ENCODE measurements around the gene HPD.
A peak's percentile ranks its signal among the peaks of the same experiment; 100 is the strongest.
"Not testable (repeated sequence)": the region's sequence is repeated elsewhere in the genome, so short reads cannot be mapped to it uniquely, and the experiment has no call there.

The HPD gene

GRCh38 chr12:121888478-121889273 lies 30.0 kb upstream of the HPD start, which contains the start of gene PSMD9:
Gene PSMD9, plus strand, starts transcription at chr12:121888790. Its CDS starts 67 bp downstream, at chr12:121888857.
- peak within 1 kb of the TSS; percentile 98 for H3K4me2 ChIP-seq (ENCODE audit: low read length)
- peaks cover 6% of the 10 kb centered on the region; the same call in 1 of the 2 replicates for H3F3A ChIP-seq (ENCODE audit: control insufficient read depth, insufficient read depth)
- TF ChIP-seq CTCF (IDR thresholded peaks at IDR 0.05; ENCODE audit: low read depth, low read length, poor library complexity, severe bottlenecking) (peak; percentile 64), EZH2phosphoT487 (IDR thresholded peaks at IDR 0.05; ENCODE audit: borderline replicate concordance, low read length) (no peak)
- no peaks in the 10 kb centered on the region for H3K9me3 ChIP-seq (ENCODE audit: control insufficient read depth, insufficient read depth, low read length)
- H3K36me3 ChIP-seq (ENCODE audit: control insufficient read depth, low read length): peaks cover 31% of the 10 kb centered on the region
- H3K27ac ChIP-seq (ENCODE audit: low read depth, low read length): peak within 1 kb of the TSS; percentile 75
- peaks cover 28% of the 10 kb centered on the region for H3K4me1 ChIP-seq (ENCODE audit: control insufficient read depth, low read length)
- H3K27me3 ChIP-seq (ENCODE audit: control insufficient read depth, low read length): no peaks in the 10 kb centered on the region
- no peaks in the 10 kb centered on the region for H3K9me2 ChIP-seq (replicated peaks; ENCODE audit: control insufficient read depth, low read length)
- H4K20me1 ChIP-seq (ENCODE audit: control insufficient read depth, insufficient read depth, low read depth, low read length): peaks cover 3% of the 10 kb centered on the region; the same call in 1 of the 2 replicates
- peak within 1 kb of the TSS; percentile 86 for H3K4me3 ChIP-seq (ENCODE audit: low read length)
- H3K79me2 ChIP-seq (ENCODE audit: control insufficient read depth, low read length): peaks cover 48% of the 10 kb centered on the region

GRCh38 chr12:121888083-121888477 lies 29.4 kb upstream of the HPD start:
- Histone ChIP-seq H3K79me2 (ENCODE audit: control insufficient read depth, low read length) (peaks cover 42% of the 10 kb centered on the region), H3K4me1 (ENCODE audit: control insufficient read depth, low read length) (peaks cover 24% of the 10 kb centered on the region), H3K9me3 (ENCODE audit: control insufficient read depth, insufficient read depth, low read length) (no peaks in the 10 kb centered on the region), H3K27me3 (ENCODE audit: control insufficient read depth, low read length) (no peaks in the 10 kb centered on the region), H4K20me1 (ENCODE audit: control insufficient read depth, insufficient read depth, low read depth, low read length) (peaks cover 3% of the 10 kb centered on the region; the same call in 1 of the 2 replicates), H3F3A (ENCODE audit: control insufficient read depth, insufficient read depth) (peaks cover 6% of the 10 kb centered on the region; the same call in 1 of the 2 replicates), H3K36me3 (ENCODE audit: control insufficient read depth, low read length) (peaks cover 25% of the 10 kb centered on the region), H3K27ac (ENCODE audit: low read depth, low read length) (no peak overlapping the region), H3K4me3 (ENCODE audit: low read length) (peak overlapping the region; percentile 86), H3K9me2 (replicated peaks; ENCODE audit: control insufficient read depth, low read length) (no peaks in the 10 kb centered on the region), H3K4me2 (ENCODE audit: low read length) (peak overlapping the region; percentile 98)
- no peak for TF ChIP-seq EZH2phosphoT487 (IDR thresholded peaks at IDR 0.05; ENCODE audit: borderline replicate concordance, low read length)
- TF ChIP-seq CTCF (IDR thresholded peaks at IDR 0.05; ENCODE audit: low read depth, low read length, poor library complexity, severe bottlenecking): peak; percentile 71

- not testable (repeated sequence) for H3K9me3 ChIP-seq (ENCODE audit: control insufficient read depth, insufficient read depth, low read length); H3K36me3 ChIP-seq (ENCODE audit: control insufficient read depth, low read length); H3F3A ChIP-seq (ENCODE audit: control insufficient read depth, insufficient read depth); H3K27ac ChIP-seq (ENCODE audit: low read depth, low read length); H3K4me2 ChIP-seq (ENCODE audit: low read length); H3K9me2 ChIP-seq (replicated peaks; ENCODE audit: control insufficient read depth, low read length); H3K4me3 ChIP-seq (ENCODE audit: low read length); H3K27me3 ChIP-seq (ENCODE audit: control insufficient read depth, low read length); H4K20me1 ChIP-seq (ENCODE audit: control insufficient read depth, insufficient read depth, low read depth, low read length)
- peaks cover 14% of the 10 kb centered on the region for H3K79me2 ChIP-seq (ENCODE audit: control insufficient read depth, low read length)
- peaks cover 16% of the 10 kb centered on the region for H3K4me1 ChIP-seq (ENCODE audit: control insufficient read depth, low read length)
Observed at GRCh38 chr12:121885129-121885528, 26.5 kb upstream of the HPD start.

GRCh38 chr12:121883315-121883660 lies 24.6 kb upstream of the HPD start:
- no peak overlapping the region for H3K4me2 ChIP-seq (ENCODE audit: low read length)

GRCh38 chr12:121876080-121876447 lies 17.4 kb upstream of the HPD start:
- not testable (repeated sequence) for H3K4me1 ChIP-seq (ENCODE audit: control insufficient read depth, low read length); H3K9me3 ChIP-seq (ENCODE audit: control insufficient read depth, insufficient read depth, low read length)

More at GRCh38 chr12:121883315-121883660, 24.6 kb upstream of the HPD start:
- TF ChIP-seq CTCF (IDR thresholded peaks at IDR 0.05; ENCODE audit: low read depth, low read length, poor library complexity, severe bottlenecking) (no peak), EZH2phosphoT487 (IDR thresholded peaks at IDR 0.05; ENCODE audit: borderline replicate concordance, low read length) (no peak)
- H4K20me1 ChIP-seq (ENCODE audit: control insufficient read depth, insufficient read depth, low read depth, low read length): no peaks in the 10 kb centered on the region
- peaks cover 3% of the 10 kb centered on the region; the same call in 1 of the 2 replicates for H3F3A ChIP-seq (ENCODE audit: control insufficient read depth, insufficient read depth)
- H3K4me1 ChIP-seq (ENCODE audit: control insufficient read depth, low read length): peaks cover 7% of the 10 kb centered on the region
- H3K79me2 ChIP-seq (ENCODE audit: control insufficient read depth, low read length): no peaks in the 10 kb centered on the region
- no peaks in the 10 kb centered on the region for H3K9me2 ChIP-seq (replicated peaks; ENCODE audit: control insufficient read depth, low read length)
- H3K9me3 ChIP-seq (ENCODE audit: control insufficient read depth, insufficient read depth, low read length): no peaks in the 10 kb centered on the region
- H3K36me3 ChIP-seq (ENCODE audit: control insufficient read depth, low read length): no peaks in the 10 kb centered on the region
- no peak overlapping the region for H3K4me3 ChIP-seq (ENCODE audit: low read length)
- H3K27ac ChIP-seq (ENCODE audit: low read depth, low read length): no peak overlapping the region
- H3K27me3 ChIP-seq (ENCODE audit: control insufficient read depth, low read length): no peaks in the 10 kb centered on the region

More at GRCh38 chr12:121876080-121876447, 17.4 kb upstream of the HPD start:
- not testable (repeated sequence) for H3K9me2 ChIP-seq (replicated peaks; ENCODE audit: control insufficient read depth, low read length); H3K4me3 ChIP-seq (ENCODE audit: low read length); H3K36me3 ChIP-seq (ENCODE audit: control insufficient read depth, low read length); H3K27ac ChIP-seq (ENCODE audit: low read depth, low read length); H3F3A ChIP-seq (ENCODE audit: control insufficient read depth, insufficient read depth); H3K4me2 ChIP-seq (ENCODE audit: low read length); H4K20me1 ChIP-seq (ENCODE audit: control insufficient read depth, insufficient read depth, low read depth, low read length); H3K79me2 ChIP-seq (ENCODE audit: control insufficient read depth, low read length); H3K27me3 ChIP-seq (ENCODE audit: control insufficient read depth, low read length)

All from DOHH2 (cell line).